HL-60 (cell line): ENCODE measurements around the gene SCAF8.
A peak's percentile ranks its signal among the peaks of the same experiment; 100 is the strongest.

Experiments
- DNase-seq, 2 experiments: peaks; one replicate each; pipeline ENCODE4 v3.0.0-alpha.2; 2010 to 2020; ENCODE audit warnings: low read depth in 1 of 2, low spot score in 1 of 2
- H3K27ac ChIP-seq: fragments of 250-450 bp; sonication (Bioruptor Pico); replicated peaks from 2 replicates; pipeline ENCODE4 v1.5.1; 2020; ENCODE audit warnings: mild to moderate bottlenecking, moderate library complexity
- H3K27me3 ChIP-seq: fragments of 250-450 bp; sonication (Bioruptor Pico); 2 replicates; pipeline ENCODE4 v1.5.1; 2021; ENCODE audit warnings: mild to moderate bottlenecking, moderate library complexity; ENCODE audit not compliant: insufficient read depth, poor library complexity, severe bottlenecking
- H3K4me3 ChIP-seq: replicated peaks from 2 replicates; pipeline ENCODE4 v1.5.1; 2011; ENCODE audit warnings: mild to moderate bottlenecking, control low read depth, low read length; ENCODE audit not compliant: insufficient read depth
- GABPA ChIP-seq: IDR thresholded peaks from 2 replicates; pipeline ENCODE4 v1.6.1; 2012; ENCODE audit warnings: low read depth
- POLR2AphosphoS5 ChIP-seq: IDR thresholded peaks from 2 replicates; pipeline ENCODE4 v1.6.1; 2012; ENCODE audit warnings: low read depth
- SPI1 ChIP-seq: IDR thresholded peaks from 2 replicates; pipeline ENCODE4 v1.6.1; 2012; ENCODE audit warnings: low read depth, mild to moderate bottlenecking, borderline replicate concordance
- TF ChIP-seq, protein P1 (sequence below): IDR thresholded peaks from one replicate; pipeline ENCODE4 v1.5.1; 2011; ENCODE audit warnings: low read length, control low read depth, inconsistent platforms; ENCODE audit not compliant: insufficient read depth
- TF ChIP-seq, protein P2 (sequence below): IDR thresholded peaks from 2 replicates; pipeline ENCODE4 v1.6.1; 2012; ENCODE audit warnings: low read depth; ENCODE audit not compliant: insufficient replicate concordance

Gene SCAF8

DNA sequence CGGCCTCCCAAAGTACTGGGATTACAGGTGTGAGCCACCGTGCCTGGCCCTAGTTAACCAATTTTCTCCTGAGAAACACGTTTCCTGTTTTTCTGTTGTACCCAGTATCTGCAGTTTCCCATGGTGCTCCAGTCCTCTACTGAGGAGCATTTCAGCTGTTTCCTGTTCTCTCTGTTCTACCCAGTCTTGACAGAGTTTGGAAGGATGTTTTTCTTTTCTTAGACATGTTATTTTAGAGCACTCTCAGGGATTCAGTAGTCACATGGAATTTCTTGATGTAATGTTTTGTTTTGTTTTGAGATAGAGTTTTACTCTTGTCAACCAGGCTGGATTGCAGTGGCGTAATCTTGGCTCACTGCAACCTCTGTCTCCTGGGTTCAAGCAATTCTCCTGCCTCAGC, 132.1 kb downstream of the SCAF8 start:
- DNase-seq: no peak
- TF ChIP-seq, protein P1, sequence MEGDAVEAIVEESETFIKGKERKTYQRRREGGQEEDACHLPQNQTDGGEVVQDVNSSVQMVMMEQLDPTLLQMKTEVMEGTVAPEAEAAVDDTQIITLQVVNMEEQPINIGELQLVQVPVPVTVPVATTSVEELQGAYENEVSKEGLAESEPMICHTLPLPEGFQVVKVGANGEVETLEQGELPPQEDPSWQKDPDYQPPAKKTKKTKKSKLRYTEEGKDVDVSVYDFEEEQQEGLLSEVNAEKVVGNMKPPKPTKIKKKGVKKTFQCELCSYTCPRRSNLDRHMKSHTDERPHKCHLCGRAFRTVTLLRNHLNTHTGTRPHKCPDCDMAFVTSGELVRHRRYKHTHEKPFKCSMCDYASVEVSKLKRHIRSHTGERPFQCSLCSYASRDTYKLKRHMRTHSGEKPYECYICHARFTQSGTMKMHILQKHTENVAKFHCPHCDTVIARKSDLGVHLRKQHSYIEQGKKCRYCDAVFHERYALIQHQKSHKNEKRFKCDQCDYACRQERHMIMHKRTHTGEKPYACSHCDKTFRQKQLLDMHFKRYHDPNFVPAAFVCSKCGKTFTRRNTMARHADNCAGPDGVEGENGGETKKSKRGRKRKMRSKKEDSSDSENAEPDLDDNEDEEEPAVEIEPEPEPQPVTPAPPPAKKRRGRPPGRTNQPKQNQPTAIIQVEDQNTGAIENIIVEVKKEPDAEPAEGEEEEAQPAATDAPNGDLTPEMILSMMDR: no peak
- TF ChIP-seq SPI1: no peak
- TF ChIP-seq GABPA: no peak
- no peak for TF ChIP-seq POLR2AphosphoS5
- TF ChIP-seq, protein P2, sequence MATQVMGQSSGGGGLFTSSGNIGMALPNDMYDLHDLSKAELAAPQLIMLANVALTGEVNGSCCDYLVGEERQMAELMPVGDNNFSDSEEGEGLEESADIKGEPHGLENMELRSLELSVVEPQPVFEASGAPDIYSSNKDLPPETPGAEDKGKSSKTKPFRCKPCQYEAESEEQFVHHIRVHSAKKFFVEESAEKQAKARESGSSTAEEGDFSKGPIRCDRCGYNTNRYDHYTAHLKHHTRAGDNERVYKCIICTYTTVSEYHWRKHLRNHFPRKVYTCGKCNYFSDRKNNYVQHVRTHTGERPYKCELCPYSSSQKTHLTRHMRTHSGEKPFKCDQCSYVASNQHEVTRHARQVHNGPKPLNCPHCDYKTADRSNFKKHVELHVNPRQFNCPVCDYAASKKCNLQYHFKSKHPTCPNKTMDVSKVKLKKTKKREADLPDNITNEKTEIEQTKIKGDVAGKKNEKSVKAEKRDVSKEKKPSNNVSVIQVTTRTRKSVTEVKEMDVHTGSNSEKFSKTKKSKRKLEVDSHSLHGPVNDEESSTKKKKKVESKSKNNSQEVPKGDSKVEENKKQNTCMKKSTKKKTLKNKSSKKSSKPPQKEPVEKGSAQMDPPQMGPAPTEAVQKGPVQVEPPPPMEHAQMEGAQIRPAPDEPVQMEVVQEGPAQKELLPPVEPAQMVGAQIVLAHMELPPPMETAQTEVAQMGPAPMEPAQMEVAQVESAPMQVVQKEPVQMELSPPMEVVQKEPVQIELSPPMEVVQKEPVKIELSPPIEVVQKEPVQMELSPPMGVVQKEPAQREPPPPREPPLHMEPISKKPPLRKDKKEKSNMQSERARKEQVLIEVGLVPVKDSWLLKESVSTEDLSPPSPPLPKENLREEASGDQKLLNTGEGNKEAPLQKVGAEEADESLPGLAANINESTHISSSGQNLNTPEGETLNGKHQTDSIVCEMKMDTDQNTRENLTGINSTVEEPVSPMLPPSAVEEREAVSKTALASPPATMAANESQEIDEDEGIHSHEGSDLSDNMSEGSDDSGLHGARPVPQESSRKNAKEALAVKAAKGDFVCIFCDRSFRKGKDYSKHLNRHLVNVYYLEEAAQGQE: no peak

DNA sequence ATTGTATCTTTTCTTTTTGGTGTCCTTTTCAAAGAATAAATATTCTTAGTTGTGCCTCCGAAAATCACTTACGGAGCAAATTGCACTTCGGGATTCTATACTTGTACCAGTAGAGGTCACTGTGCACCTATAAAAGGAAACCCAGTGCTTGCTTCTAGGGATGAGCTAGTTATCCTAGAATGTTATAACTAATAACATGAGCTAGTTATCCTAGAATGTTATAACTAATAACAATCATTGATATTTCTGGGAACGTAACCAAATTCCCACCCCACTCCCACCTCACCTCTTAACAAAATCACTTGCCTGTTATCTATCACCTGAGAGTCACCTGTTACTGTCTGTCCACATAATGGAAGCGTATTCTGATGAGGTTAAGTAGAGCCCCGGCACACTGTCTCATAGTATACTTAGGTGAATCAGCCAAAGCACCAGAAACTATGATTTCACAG, 135.0 kb downstream of the SCAF8 start:
- DNase-seq: peak in 1 of 2 experiments; percentile 23
- Histone ChIP-seq H3K27me3 (no peaks in the 10 kb centered on the region), H3K4me3 (no peak overlapping the region), H3K27ac (no peak overlapping the region)
- TF ChIP-seq, protein P2: no peak
- TF ChIP-seq GABPA: no peak
- TF ChIP-seq, protein P1: peak; percentile 26

More for the DNA sequence above, 132.1 kb downstream of the SCAF8 start:
- Histone ChIP-seq H3K4me3 (no peak overlapping the region), H3K27me3 (no peaks in the 10 kb centered on the region), H3K27ac (no peak overlapping the region)

DNA sequence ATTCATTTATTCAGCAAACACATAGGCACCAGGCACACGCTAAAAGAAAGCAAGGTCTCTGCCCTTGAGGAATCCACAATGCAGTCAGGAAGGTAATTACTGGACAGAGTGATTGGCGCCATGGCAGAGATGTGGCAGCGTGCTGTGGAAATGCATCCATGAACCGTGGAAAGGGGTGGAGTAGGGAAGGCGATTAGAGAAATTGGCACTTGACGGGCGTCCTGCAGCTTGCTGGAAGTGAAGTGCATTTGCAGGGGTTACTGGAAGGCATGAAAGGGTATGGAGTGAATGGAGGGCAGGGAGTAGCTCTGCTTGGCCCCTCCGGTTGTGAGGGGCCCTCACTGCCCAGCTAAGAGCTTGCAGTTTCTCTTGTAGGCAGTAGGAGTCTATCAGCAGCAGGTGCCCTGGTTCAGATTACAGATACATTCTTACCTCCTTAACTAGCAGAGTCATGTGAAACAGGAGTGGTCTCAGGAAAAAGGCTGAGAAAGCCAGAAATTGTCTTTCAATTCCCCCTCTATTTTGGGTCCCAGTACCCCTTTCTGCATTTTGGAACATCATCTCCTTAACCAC, 139.4 kb downstream of the SCAF8 start:
- H3K27ac ChIP-seq: no peak overlapping the region
- no peak for DNase-seq
- H3K4me3 ChIP-seq: no peak overlapping the region

More for the DNA sequence above, 139.4 kb downstream of the SCAF8 start:
- H3K27me3 ChIP-seq: no peaks in the 10 kb centered on the region
- TF ChIP-seq, protein P1: no peak
- no peak for TF ChIP-seq POLR2AphosphoS5
- no peak for TF ChIP-seq GABPA
- TF ChIP-seq SPI1: no peak
- TF ChIP-seq, protein P2: no peak
